Epithelial cell of proximal tubule (primary cell): ENCODE measurements around the gene MTURN. TPM values are rescaled to one million over a fixed set of nuclear protein-coding genes. Genes with fewer than 3 reads are reported as not detected.

Experiments
- DNase-seq: peaks from one replicate; pipeline ENCODE4 v3.0.0-alpha.2; 2011; ENCODE audit warnings: low read depth
- H3K4me3 ChIP-seq: 2 replicates; pipeline ENCODE4 v1.5.1; 2011; ENCODE audit warnings: low read depth, mild to moderate bottlenecking, low read length
- CTCF ChIP-seq: conservative IDR thresholded peaks from 2 replicates; pipeline ENCODE4 v1.5.1; 2012; ENCODE audit warnings: low read depth, mild to moderate bottlenecking, low read length
- total RNA-seq: library from RNA; depleted of rRNA; stranded (reverse); fragments of >200 nt; gene quantifications from 2 replicates; pipeline ENCODE4 v1.2.3, GENCODE V29; 2015

Gene MTURN
- total RNA-seq, 1 donor from 2014 or later: 4.7 TPM

DNA sequence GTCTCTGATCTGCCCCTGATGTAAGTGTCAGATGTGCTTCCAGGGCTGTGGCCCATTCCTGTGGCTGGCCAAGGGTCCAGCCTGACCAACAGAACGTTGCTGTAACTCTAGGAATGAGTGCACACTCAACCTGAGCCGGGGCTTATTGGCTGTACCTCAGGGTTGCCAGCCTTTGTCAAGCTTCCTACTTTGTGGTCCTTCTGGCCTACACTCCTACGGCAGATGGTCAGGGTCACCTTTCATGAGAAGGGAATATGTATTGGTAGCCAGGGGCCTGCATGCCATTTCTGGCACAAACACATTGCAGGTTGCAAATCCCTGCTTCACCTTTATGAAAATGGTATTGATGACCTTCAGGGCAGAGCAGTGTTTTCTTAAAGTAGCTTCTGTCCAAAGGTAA is 64.5 kb downstream of the MTURN start:
- no peak for TF ChIP-seq CTCF
- H3K4me3 ChIP-seq: no peak overlapping the region
- DNase-seq: no peak

DNA sequence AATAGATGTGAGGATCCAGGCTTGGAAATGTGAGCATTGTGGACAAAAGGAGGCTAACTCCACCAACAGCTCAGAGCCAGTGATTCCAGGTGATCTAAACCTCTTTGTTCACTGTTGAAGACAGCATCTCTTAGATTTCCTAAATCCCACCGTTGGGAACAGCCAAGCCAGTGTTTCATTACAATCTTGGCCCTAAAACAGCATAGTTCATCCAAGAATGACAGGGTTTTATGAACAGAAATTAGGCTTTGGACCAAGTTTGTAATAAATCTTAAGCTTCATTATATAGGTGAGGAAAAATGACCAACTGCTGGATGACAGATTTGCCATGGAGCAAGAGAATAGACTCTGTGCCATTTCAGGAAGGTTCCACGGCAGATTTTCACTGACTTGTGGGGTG is 65.8 kb downstream of the MTURN start:
- H3K4me3 ChIP-seq: no peak overlapping the region
- no peak for DNase-seq
- no peak for TF ChIP-seq CTCF

DNA sequence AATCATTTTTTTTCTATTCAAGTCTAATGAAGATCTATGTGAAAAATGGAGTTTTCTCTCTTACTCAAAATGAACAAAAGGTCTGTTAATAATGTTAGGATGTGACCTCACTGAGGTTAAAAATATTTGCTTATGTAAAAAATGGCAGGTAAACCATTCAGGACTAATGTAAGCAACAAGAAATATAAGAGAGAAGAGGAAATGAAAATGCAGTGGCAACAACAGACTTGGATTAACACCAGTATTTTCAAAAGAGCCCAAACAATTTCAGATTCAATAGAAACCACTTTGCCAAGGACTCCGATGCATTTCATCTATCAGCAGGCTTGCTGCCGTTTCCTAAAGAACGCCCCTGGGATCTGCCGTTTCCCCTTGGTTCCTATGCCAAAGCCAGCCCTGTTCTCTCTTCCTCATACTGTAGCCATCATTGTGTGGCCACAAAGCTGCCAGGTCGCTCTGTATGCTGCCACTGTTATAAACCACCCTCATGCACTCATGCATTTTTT is 66.4 kb downstream of the MTURN start:
- DNase-seq: no peak
- TF ChIP-seq CTCF: no peak
- H3K4me3 ChIP-seq: no peak overlapping the region

DNA sequence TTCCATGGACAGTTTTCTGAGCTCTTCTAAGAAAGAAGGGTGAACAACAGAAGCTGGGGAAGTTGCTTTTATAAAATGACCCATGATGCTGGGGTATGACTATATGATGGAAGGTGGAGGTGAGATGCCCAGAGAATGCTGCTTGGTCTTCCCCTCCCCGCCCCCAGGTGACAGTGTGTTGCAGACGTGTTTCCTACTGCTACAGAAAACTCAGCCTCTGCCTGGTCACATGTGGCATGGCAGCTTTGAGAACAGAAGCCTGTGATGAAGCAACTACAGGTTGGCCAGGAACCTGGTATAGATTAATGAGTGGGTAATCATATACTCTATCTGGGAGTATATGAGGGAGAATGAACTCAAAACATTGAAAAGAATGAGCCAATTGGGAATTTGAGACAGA is 67.1 kb downstream of the MTURN start:
- no peak overlapping the region for H3K4me3 ChIP-seq
- no peak for TF ChIP-seq CTCF
- no peak for DNase-seq

DNA sequence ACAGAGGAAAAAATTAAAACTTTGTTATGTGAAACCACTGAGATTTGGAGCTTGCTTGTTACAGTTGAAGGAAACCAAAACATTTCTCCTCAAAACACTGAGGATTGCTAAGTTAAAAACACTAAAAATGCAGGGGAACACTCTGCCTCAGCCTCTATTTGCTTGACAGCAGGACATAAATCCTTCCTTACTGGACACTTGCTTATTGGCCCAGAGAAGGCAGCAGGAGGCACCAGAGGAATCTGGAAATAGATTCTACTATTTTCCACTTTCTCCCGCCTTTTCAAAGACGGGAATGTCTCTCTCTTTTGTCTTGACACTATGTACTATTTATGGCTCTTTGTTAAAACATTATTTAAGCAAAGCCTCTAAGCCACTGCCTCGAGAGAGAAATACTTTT is 67.9 kb downstream of the MTURN start:
- TF ChIP-seq CTCF: no peak
- no peak for DNase-seq
- H3K4me3 ChIP-seq: no peak overlapping the region

GRCh38 chr7:30206491-30206890 is 71.7 kb downstream of the MTURN start:
- no peak for TF ChIP-seq CTCF
- peak; percentile 67 for DNase-seq
- no peak overlapping the region for H3K4me3 ChIP-seq

DNA sequence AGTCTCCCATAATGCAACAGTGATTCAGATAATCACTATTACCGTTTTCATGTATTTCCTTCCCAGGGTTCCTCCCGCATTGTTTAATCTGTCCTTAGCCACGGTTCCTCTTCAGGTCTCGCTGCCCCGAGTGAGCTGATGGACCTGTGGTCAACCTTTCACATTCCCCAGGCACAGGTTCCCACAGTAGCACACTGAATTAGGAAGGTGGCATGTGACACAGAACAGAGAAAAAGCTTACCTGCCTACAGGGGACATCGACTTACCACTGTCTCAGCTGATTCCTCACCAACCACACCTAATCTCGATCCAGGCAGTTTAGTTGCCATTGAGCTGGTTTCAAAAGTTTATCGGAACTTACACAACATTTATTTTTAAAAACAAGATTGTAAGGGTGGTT is 72.2 kb downstream of the MTURN start:
- DNase-seq: no peak
- TF ChIP-seq CTCF: no peak
- H3K4me3 ChIP-seq: no peak overlapping the region
